Endometrial microvascular endothelial cells (primary cell): Measurements from ENCODE around the gene ITGB1. TPM values are rescaled to one million over a fixed set of nuclear protein-coding genes. Genes with fewer than 3 reads are reported as not detected.
"Not testable (repeated sequence)": the region's sequence is repeated elsewhere in the genome, so short reads cannot be mapped to it uniquely, and the experiment has no call there.

Experiments used
- in situ Hi-C: cut with HindIII; loops from 2 replicates; pipeline ENCODE4 v1.10.0; 2017; ENCODE audit warnings: low sequenced_read_pairs, low pct_unique_long_range_greater_than_20kb; ENCODE audit errors: inconsistent ontology term
- total RNA-seq: library from RNA; depleted of rRNA; stranded (reverse); fragments of >200 nt; gene quantifications from one replicate; pipeline ENCODE4 v1.2.3, GENCODE V29; 2015; ENCODE audit errors: inconsistent ontology term

Gene ITGB1
- 1,146 TPM for total RNA-seq

- in situ Hi-C loops, result loop anchor here (10.0 kb wide), 1 partner anchor 46 kb away; no protein-coding TSS in a partner anchor
These were observed at the start of gene ITGB1 for GRCh38 chr10:32958085-32959005. ITGB1 (minus strand) TSS chr10:32958230; CDS start chr10:32935558, 22,672 bp downstream.

GRCh38 chr10:33006342-33006887 is 48.4 kb upstream of the ITGB1 start:
- in situ Hi-C loops, result loop anchor here (10.0 kb wide), 1 partner anchor 52 kb away; the partner anchor contains the start of gene ITGB1

DNA sequence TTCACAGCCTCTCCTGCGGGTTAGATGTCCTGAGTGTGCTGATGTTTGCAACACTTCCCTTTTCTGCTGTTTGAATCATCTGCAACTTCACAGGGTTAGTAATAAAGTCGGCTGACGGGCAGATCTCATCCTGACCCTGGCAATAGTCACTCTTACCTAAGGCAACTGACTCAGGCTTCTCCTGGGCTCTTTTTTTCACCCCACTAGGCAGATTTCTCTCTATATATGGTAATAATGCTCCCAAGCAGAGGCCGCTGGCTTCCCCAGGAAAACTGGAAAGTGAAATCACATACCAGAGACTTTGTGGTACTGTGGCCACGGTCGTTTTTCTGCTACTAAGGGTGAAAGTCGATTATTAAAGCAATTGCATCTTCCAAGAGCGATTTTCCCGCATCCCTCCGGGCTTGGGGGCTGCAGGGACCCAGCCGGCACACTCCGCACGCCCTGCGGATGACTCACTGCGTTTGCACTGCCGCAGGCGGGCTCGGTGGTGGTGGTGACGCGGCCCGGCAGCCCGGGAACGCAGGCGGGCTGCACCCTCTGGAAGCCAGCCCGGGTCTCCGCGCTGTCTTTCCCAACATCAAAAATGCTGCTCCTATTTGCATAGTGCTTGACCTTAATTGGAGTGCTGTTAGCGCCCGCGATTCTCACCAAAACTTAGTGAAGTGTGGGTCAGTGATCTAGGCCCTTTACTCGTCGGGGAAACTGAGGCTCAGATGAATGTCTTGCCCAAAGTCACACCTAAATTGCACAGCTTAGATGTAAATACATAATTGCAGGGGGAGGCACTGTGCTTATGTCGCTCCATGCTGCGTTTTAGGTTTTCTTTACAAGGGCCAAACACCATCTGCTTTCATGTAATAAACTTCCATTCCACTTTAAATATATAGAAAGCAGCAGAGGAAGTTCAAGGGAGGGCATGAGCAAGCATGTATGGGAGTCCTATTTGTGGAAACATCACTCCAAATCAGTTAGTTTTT is 47.6 kb upstream of the ITGB1 start:
- in situ Hi-C loops, result loop anchor here (10.0 kb wide), 1 partner anchor 51 kb away; the partner anchor contains the start of gene ITGB1

GRCh38 chr10:33001908-33002492 is 44.0 kb upstream of the ITGB1 start:
- in situ Hi-C loops, result loop anchor here (10.0 kb wide), 1 partner anchor 47 kb away; the partner anchor contains the start of gene ITGB1

DNA sequence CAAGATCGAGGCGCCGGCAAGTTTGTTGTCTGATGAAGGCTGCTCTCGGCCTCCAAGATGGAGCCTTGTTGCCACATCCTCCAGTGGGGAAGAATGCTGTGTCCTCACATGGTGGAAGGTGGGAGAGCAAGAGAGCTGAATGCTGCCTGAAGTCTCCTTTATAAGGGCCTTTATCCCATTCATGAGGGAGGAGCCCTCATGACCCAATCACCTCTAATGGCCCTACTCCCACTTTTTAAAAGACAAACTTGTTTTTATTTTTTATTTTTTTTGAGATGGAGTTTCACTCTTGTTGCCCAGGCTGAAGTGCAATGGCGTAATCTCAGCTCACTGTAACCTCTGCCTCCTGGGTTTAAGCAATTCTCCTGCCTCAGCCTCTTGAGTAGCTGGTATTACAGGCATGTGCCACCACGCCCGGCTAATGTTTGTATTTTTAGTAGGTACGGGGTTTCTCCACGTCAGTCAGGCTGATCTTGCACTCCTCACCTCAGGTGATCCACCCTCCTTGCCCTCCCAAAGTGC is 40.1 kb upstream of the ITGB1 start:
- in situ Hi-C loops, result not testable (repeated sequence)

GRCh38 chr10:32995751-32996150 is 37.7 kb upstream of the ITGB1 start:
- in situ Hi-C loops, result no loop called here

DNA sequence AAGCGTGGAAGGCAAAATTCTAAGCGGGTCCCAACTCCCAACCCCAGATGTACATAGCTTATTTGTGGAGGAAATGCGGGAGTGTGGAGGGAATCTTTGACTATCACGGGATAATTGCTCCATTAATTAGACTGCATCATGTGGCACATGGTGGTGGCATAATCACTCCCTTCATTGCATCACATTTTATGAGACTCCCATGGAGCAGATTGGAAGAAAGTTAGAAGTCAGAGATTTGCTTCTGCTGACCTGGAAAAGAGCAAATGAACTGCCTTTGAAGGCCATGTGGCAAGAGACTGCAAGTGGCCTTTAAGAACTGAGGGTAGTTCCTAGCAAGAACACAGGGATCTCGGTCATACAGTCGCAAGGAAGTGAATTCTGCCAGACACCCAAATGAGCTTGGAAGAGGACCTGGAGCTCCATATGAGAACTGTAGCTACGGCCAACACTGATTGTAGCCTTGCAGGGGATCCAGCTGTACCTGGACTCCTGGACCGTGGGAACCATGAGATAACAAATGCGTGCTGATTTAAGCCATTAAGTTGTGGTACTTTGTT is 37.1 kb upstream of the ITGB1 start:
- in situ Hi-C loops, result no loop called here

DNA sequence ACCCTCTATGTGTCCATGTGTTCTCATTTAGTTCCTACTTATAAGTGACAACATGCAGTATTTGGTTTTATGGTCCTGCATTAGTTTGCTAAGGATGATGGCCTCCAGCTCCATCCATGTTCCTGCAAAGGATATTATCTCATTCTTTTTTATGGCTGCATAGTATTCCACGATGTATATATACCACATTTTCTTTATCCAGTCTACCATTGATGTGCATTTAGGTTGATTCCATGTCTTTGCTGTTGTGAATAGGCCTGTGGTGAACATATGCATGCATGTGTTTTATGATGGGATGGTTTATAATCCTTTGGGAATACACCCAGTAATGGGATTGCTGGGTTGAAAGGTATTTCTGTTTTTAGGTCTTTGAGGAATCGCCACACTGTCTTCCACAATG is 36.6 kb upstream of the ITGB1 start:
- in situ Hi-C loops, result not testable (repeated sequence)

DNA sequence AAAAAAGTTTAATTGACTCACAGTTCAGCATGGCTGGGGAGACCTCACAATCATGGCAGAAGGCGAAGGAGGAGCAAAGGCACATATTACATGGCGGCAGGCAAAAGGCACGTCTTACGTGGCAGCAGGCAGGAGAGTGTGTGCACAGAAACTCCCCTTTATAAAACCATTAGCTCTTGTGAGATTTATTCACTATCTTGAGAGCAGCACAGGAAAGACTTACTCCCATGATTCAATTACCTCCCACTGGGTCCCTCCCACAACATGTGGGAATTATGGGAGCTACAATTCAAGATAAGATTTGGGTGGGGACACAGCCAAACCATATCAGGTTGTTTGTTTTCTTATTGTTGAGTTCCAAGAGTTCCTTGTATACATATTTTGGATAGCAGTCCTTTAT is 34.3 kb upstream of the ITGB1 start:
- in situ Hi-C loops, result not testable (repeated sequence)

- in situ Hi-C loops, result no loop called here
These were observed 32.8 kb upstream of the ITGB1 start for GRCh38 chr10:32990811-32991210.

DNA sequence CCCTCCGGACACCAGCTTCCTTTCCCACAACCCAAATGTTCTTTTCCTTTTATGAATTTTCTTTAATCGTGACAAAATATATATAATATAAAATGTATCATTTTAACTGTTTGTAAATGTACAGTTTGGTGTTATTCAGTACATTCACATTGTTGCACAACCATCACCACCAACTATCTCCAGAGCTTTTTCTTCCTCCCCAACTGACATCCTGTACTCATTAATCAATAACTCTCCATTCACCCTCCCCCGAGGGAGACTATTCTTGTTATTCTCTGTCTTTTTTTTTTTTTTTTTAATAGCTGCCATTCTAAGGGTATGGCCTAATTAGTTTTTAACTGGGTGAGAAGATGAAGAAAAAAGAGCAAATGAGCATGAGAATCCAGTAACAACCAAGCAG is 30.6 kb upstream of the ITGB1 start:
- in situ Hi-C loops, result no loop called here

GRCh38 chr10:32987172-32987571 is 29.1 kb upstream of the ITGB1 start:
- in situ Hi-C loops, result no loop called here

DNA sequence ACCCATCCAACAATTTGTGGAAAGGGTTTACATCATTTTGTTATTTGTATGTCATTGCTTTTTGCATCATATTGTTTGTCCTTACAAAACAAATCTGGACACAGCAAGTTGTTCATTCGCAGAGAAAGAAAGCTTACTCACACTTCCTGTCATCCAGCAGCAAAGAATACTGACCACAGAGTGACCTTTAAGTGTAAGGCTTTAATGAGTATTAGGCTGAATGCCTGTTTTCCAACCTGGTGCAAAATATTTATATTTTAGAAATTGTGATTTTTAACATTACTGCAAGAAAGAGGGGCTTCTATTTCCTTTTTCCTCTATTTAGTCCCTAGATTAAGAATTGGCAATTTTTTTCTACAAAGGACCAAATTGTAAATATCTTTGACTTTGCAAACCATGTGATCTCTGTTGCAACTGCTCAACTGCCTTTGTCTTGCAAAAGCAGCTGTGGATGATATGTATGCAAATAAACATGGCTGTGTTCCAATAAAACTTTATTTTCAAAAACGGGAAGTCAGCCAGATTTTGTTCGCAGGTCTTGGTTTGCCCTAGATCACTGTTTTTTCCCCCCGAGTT is 27.8 kb upstream of the ITGB1 start:
- in situ Hi-C loops, result no loop called here

DNA sequence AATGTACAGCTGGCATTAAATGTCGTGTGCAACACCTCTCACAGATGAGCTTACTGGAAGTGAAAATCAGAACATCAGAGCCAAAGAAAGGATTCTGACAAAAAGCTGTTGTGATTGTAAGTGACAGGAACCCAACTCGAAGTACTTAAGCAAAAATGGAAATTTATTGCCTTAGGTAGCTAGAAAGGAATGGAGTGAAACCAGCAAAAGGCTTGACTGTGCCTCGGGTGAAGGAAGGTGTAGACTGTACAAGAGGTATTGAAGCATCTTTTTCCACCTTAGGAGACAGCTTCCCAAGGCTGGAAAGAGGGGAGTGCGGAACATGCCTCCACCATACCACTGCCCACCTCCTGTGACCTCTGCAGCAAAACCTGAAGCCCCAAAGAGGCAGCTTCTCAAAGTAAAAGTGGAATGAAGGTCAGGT is 27.3 kb upstream of the ITGB1 start:
- in situ Hi-C loops, result no loop called here

GRCh38 chr10:32984003-32984600 is 26.1 kb upstream of the ITGB1 start:
- in situ Hi-C loops, result no loop called here

GRCh38 chr10:32982911-32983909 is 25.2 kb upstream of the ITGB1 start:
- in situ Hi-C loops, result no loop called here
